Naive thymus-derived CD4-positive, alpha-beta T cell (primary cell): Measurements from ENCODE around the gene PNPLA5. TPM values are rescaled to one million over a fixed set of nuclear protein-coding genes. Genes with fewer than 3 reads are reported as not detected.
"Not testable (repeated sequence)": the region's sequence is repeated elsewhere in the genome, so short reads cannot be mapped to it uniquely, and the experiment has no call there.

Source experiments
- ATAC-seq: fragments of 150-1000 bp; cut with Tn5 transposase; 2 replicates; pipeline ENCODE4 v1.10.0; 2021; ENCODE audit warnings: mild to moderate bottlenecking, moderate library complexity
- CTCF ChIA-PET: fragments of 350-600 bp; sonication (Branson Sonifier 250); formaldehyde crosslinking; loops from one replicate; lab custom pipeline; 2021; ENCODE audit warnings: antibody characterized with exemption; lab: Charles Lee
- POLR2A ChIA-PET: fragments of 350-600 bp; sonication (Branson Sonifier 250); formaldehyde crosslinking; loops from one replicate; lab custom pipeline; 2021; ENCODE audit warnings: antibody characterized with exemption, inconsistent platforms; lab: Charles Lee
- DNase-seq, 9 donors: peaks; one replicate each; pipeline versions ENCODE4 v3.0.0 to v3.0.0-alpha.2; 2020 to 2022; ENCODE audit warnings: mixed read lengths in 1 of 9
- H3K27ac ChIP-seq: one replicate; pipeline ENCODE4 v1.7.0; 2013; ENCODE audit warnings: mild to moderate bottlenecking, low read depth, low read length, moderate library complexity
- H3K27me3 ChIP-seq, 2 donors: one replicate each; pipeline ENCODE4 v1.7.0; 2013; ENCODE audit warnings: low read length in 2 of 2, mild to moderate bottlenecking in 2 of 2, moderate library complexity in 2 of 2; ENCODE audit not compliant: control insufficient read depth in 2 of 2, insufficient read depth in 2 of 2
- H3K36me3 ChIP-seq, 3 experiments: 1 replicate in 2 of 3; 2 replicates in 1 of 3; pipeline ENCODE4 v1.7.0; 2013; ENCODE audit warnings: low read length in 3 of 3, mild to moderate bottlenecking in 3 of 3, moderate library complexity in 1 of 3; ENCODE audit not compliant: insufficient read depth in 3 of 3, control insufficient read depth in 2 of 3
- H3K4me1 ChIP-seq, 2 donors: one replicate each; pipeline ENCODE4 v1.7.0; 2013; ENCODE audit warnings: low read length in 2 of 2, mild to moderate bottlenecking in 2 of 2, moderate library complexity in 1 of 2; ENCODE audit not compliant: control insufficient read depth in 2 of 2, insufficient read depth in 2 of 2
- H3K4me3 ChIP-seq: 2 replicates; pipeline ENCODE4 v1.7.0; 2013; ENCODE audit warnings: mild to moderate bottlenecking, low read length
- H3K9me3 ChIP-seq, 3 experiments: 1 replicate in 2 of 3; 2 replicates in 1 of 3; pipeline ENCODE4 v1.7.0; 2013; ENCODE audit warnings: low read length in 3 of 3; ENCODE audit not compliant: control insufficient read depth in 2 of 3
- H3K27ac Mint-ChIP-seq, 9 donors: one replicate each; pipeline ENCODE4 v1.8.0; 2020 to 2022; ENCODE audit warnings: mixed read lengths in 9 of 9, mild to moderate bottlenecking in 8 of 9, moderate library complexity in 5 of 9, inconsistent platforms in 2 of 9
- H3K27me3 Mint-ChIP-seq, 5 donors: one replicate each; pipeline ENCODE4 v1.8.0; 2021 to 2022; ENCODE audit warnings: mixed read lengths in 5 of 5, mild to moderate bottlenecking in 1 of 5
- H3K36me3 Mint-ChIP-seq, 5 donors: one replicate each; pipeline ENCODE4 v1.8.0; 2020 to 2022; ENCODE audit warnings: mixed read lengths in 5 of 5, mild to moderate bottlenecking in 3 of 5, inconsistent platforms in 1 of 5
- H3K4me1 Mint-ChIP-seq, 7 donors: one replicate each; pipeline ENCODE4 v1.8.0; 2020 to 2022; ENCODE audit warnings: mixed read lengths in 7 of 7, mild to moderate bottlenecking in 3 of 7, inconsistent platforms in 1 of 7
- H3K4me3 Mint-ChIP-seq, 10 donors: one replicate each; pipeline ENCODE4 v1.8.0; 2020 to 2022; ENCODE audit warnings: mild to moderate bottlenecking in 10 of 10, mixed read lengths in 10 of 10, moderate library complexity in 6 of 10, inconsistent platforms in 2 of 10
- H3K9me3 Mint-ChIP-seq, 11 donors: one replicate each; pipeline ENCODE4 v1.8.0; 2020 to 2022; ENCODE audit warnings: mixed read lengths in 11 of 11, mild to moderate bottlenecking in 4 of 11, inconsistent platforms in 1 of 11, moderate library complexity in 1 of 11
- intact Hi-C, 2 donors: fragments of 100-400 bp; cut with micrococcal nuclease; formaldehyde crosslinking; loops; one replicate each; pipeline ENCODE4 v1.15.1; 2023
- polyA plus RNA-seq, 2 donors: library from polyadenylated mRNA; unstranded; fragments of 300-500 nt; fragmentation: Illumina TruSeq; gene quantifications; one replicate each; pipeline ENCODE4 v1.2.3, GENCODE V29; 2021
- total RNA-seq, 6 experiments: library from RNA in 5 of 6; stranded (reverse) in 5 of 6; gene quantifications; 1 replicate in 5 of 6; 2 replicates in 1 of 6; pipeline ENCODE4 v1.2.3 and lab custom pipeline; 2021 to 2026

Gene PNPLA5
- total and polyA plus RNA-seq, 7 experiments from 2014 or later = not detected

DNA sequence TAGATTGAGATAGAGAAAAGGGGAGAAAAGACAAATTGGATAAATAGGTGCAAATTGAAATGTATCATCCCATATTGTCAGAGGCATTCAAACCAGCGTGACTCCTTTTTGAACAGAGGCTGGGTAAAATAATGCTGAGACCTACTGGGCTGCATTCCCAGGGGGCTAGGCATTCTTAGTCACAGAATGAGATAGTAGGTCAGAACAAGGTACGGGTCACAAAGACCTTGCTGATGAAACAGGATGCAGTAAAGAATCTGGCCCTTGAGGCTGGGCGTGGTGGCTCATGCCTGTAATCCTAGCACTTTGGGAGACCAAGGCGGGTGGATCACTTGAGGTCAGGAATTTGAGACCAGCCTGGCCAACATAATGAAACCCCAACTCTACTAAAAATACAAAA is 22.8 kb downstream of the PNPLA5 start:
- H3K36me3 ChIP-seq, H3K27ac ChIP-seq, CTCF ChIA-PET, intact Hi-C loops, H3K9me3 ChIP-seq, H3K4me1 Mint-ChIP-seq, H3K4me1 ChIP-seq, H3K36me3 Mint-ChIP-seq, H3K4me3 Mint-ChIP-seq, ATAC-seq, H3K4me3 ChIP-seq, H3K27ac Mint-ChIP-seq, H3K27me3 ChIP-seq, DNase-seq: not testable (repeated sequence)
- Mint-ChIP-seq H3K9me3 (peaks cover 0 to 24% (median 8%) of the 10 kb centered on the region in 11 donors), H3K27me3 (peaks cover 8 to 52% (median 42%) of the 10 kb centered on the region in 5 donors)
- POLR2A ChIA-PET = interaction anchor here (0.6 kb wide), 1 partner anchor 253 kb away, joined by 3 read pairs; no protein-coding TSS in a partner anchor

DNA sequence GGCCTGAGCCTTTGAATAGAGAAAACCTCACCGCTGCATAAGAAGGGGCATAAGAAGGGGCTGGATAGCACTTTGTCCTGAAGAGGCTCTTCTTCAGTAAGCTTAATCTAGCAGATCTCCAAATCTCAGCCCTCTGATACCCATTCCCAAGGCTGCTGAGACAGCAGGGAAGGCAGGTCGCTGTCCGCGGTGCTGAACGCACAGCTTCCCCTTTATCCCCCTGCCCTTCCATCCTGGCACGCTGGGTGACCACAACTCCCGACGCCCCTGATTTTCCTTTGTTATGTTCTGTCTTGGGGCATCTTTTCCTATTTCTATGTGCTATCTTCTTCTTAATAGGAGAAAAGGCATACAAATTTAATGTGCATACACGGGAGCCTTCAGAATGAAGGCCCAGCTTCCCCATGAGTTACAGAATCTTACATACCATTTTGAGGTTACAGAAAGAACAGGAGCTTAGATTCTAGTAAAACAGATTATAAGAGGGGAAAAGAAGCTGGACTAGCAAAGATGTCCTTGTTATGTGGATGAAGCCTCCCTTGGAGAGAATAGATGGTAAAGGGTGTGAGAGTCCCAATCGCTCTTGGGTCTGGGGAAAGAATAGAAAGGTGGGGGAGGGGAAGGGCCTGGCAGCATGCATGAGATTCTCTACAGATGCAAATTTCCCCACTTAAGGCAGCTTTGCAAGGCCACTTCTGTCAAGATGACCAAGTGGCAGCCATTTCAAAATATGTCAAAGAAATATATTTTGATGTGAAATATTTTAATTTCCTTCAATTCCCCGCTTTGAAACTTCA is 23.8 kb downstream of the PNPLA5 start:
- Histone ChIP-seq H3K36me3 (no peaks in the 10 kb centered on the region), H3K4me1 (no peaks in the 10 kb centered on the region), H3K9me3 (no peaks in the 10 kb centered on the region), H3K27me3 (no peaks in the 10 kb centered on the region), H3K4me3 (no peak overlapping the region), H3K27ac (no peak overlapping the region)
- H3K9me3 Mint-ChIP-seq = peaks cover 0 to 24% (median 8%) of the 10 kb centered on the region in 11 donors
- H3K4me3 Mint-ChIP-seq = no peak overlapping the region
- peaks cover 0 to 4% (median 0%) of the 10 kb centered on the region in 5 donors for H3K36me3 Mint-ChIP-seq
- peaks cover 17 to 56% (median 43%) of the 10 kb centered on the region in 5 donors for H3K27me3 Mint-ChIP-seq
- POLR2A ChIA-PET = no interaction called here
- DNase-seq (peak in 3 of 9 donors; percentile 5 to 36 (median 12)), ATAC-seq (no peak)
- intact Hi-C loops = no loop called here
- peaks cover 0 to under 1% (median 0%) of the 10 kb centered on the region in 7 donors for H3K4me1 Mint-ChIP-seq
- no peak overlapping the region for H3K27ac Mint-ChIP-seq
- CTCF ChIA-PET = no interaction called here

DNA sequence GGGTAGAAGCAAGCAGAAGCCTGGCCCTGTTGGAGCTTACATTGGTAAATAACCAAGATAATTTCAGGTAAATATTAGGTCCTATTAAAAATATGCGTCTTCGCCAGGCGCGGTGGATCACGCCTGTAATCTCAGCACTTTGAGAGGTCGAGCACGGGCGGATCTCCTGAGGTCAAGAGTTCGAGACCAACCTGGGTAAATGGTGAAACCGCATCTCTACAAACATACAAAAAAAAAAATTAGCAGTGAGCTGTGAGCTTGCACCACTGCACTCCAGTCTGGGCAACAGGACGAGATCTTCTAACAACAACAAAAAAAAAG is 29.0 kb downstream of the PNPLA5 start:
- H3K9me3 ChIP-seq = no peaks in the 10 kb centered on the region
- intact Hi-C loops = no loop called here
- H3K27me3 ChIP-seq = no peaks in the 10 kb centered on the region
- Mint-ChIP-seq H3K27ac (no peak overlapping the region), H3K9me3 (peaks cover 0 to 9% (median under 1%) of the 10 kb centered on the region in 11 donors), H3K36me3 (peaks cover 0 to under 1% (median 0%) of the 10 kb centered on the region in 5 donors), H3K4me3 (peak overlapping the region in 9 of 10 donors; percentile 53 to 78 (median 64)), H3K27me3 (peaks cover 45 to 78% (median 67%) of the 10 kb centered on the region in 5 donors), H3K4me1 (peaks cover 0 to 10% (median 2%) of the 10 kb centered on the region in 7 donors)
- no peak overlapping the region for H3K4me3 ChIP-seq
- ATAC-seq (no peak), DNase-seq (no peak)
- CTCF ChIA-PET = no interaction called here
- no peaks in the 10 kb centered on the region for H3K36me3 ChIP-seq
- no peaks in the 10 kb centered on the region for H3K4me1 ChIP-seq
- POLR2A ChIA-PET = no interaction called here
- H3K27ac ChIP-seq = no peak overlapping the region

DNA sequence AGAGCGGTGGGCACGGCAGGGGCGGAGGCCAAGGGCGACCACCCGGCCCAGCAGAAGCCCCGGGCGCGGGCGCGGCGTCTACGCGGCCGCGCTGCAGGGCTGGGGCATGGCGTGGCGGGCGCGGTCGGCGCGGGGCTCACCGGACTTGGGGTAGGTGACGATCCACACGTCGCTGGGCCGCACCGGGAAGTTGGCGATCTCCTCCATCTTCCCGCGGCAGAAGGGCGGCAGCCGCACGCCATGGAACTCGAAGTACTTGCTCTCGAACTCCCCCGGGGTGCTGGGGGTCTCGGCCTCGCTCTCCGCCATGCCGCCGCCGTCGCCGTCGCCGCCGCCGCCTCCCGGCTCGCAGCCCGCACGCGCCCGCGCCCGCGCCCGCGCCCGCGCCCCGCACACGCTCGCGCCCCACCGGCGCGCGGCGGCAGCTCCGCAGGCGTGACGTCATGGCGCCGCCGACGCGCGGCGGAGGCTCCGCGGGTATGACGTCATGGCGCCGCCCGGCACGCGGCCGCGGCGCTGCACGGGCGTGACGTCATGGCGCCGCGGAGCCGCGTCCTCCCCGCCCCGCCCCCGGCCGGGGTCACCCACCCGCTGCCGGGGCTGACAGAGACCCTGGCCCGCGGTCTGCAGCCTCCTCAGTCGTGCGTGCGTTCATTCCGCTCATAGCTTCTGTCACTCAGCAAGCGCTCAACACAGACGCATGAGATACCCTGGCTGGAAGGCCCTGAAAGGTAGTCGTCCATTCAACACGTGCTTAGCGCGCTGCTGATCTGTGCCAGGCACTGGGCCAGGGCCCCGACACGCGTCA is 29.5 kb downstream of the PNPLA5 start, which contains the start of gene SULT4A1:
SULT4A1 (minus strand) TSS at position 440 of the 808 bp plus-strand sequence; CDS start at position 309, 131 bp downstream.
- Histone ChIP-seq H3K27me3 (no peaks in the 10 kb centered on the region), H3K36me3 (no peaks in the 10 kb centered on the region), H3K27ac (no peak within 1 kb of the TSS), H3K9me3 (no peaks in the 10 kb centered on the region), H3K4me3 (no peak within 1 kb of the TSS), H3K4me1 (no peaks in the 10 kb centered on the region)
- H3K4me3 Mint-ChIP-seq = peak within 1 kb of the TSS in 9 of 10 donors; percentile 53 to 78 (median 64)
- H3K9me3 Mint-ChIP-seq = peaks cover 0 to 13% (median 2%) of the 10 kb centered on the region in 11 donors
- ATAC-seq (no peak), DNase-seq (no peak)
- no peak within 1 kb of the TSS for H3K27ac Mint-ChIP-seq
- peaks cover 0 to 10% (median 2%) of the 10 kb centered on the region in 7 donors for H3K4me1 Mint-ChIP-seq
- peaks cover 45 to 83% (median 67%) of the 10 kb centered on the region in 5 donors for H3K27me3 Mint-ChIP-seq
- POLR2A ChIA-PET = no interaction called here
- intact Hi-C loops = no loop called here
- no peaks in the 10 kb centered on the region for H3K36me3 Mint-ChIP-seq
- CTCF ChIA-PET = no interaction called here

DNA sequence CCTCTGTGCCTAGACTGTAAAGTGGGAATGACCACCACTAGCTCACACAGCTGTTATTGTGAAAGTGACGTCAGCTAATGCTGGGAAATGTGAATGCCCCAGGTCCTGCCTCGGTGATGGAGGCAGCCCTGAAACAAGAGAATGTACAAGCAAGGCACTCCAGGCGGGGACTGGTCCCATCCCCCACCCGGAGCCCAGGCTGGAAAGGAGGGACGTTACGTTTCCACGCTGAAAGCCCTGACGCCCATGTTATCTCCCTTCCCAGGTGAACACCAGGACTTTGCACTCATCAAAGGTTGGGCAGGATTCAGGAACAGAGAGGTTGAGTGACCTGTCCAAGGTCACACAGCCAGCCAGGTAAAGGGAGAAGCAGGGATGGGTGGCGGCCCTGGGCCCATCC is 30.3 kb downstream of the PNPLA5 start:
- H3K27me3 ChIP-seq = no peaks in the 10 kb centered on the region
- ChIA-PET CTCF (no interaction called here), POLR2A (no interaction called here)
- ATAC-seq = no peak
- Mint-ChIP-seq H3K27ac (no peak overlapping the region), H3K27me3 (peaks cover 45 to 90% (median 72%) of the 10 kb centered on the region in 5 donors), H3K36me3 (peaks cover 0 to 5% (median 3%) of the 10 kb centered on the region in 5 donors), H3K4me3 (peak overlapping the region in 8 of 10 donors; percentile 26 to 77 (median 46)), H3K9me3 (peaks cover 0 to 21% (median 7%) of the 10 kb centered on the region in 11 donors), H3K4me1 (peaks cover 0 to 10% (median 2%) of the 10 kb centered on the region in 7 donors)
- no peak overlapping the region for H3K4me3 ChIP-seq
- intact Hi-C loops = no loop called here
- no peak overlapping the region for H3K27ac ChIP-seq
- no peak for DNase-seq
- H3K9me3 ChIP-seq = peaks cover 0 to 4% (median 0%) of the 10 kb centered on the region in 3 experiments
- H3K4me1 ChIP-seq = no peaks in the 10 kb centered on the region
- H3K36me3 ChIP-seq = no peaks in the 10 kb centered on the region

DNA sequence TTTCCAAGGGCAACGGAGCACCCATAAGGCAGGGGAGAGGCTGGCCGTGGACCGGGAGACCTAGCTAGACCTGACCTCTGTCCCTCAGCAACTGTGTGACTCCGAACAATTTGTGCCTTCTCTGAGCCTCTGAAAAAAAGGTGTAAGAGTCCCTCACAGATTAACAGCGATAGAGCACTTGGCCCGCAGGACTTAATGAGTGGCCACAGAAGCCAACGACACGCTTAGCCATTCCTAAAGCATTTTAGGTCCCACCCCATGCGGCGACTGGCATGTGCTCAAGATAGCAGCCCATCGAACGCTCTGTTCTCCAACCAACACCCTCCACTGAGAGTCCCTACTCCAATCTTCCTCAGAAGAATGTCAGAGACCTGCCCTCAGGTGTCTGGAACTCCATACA is 31.0 kb downstream of the PNPLA5 start:
- Histone ChIP-seq H3K36me3 (no peaks in the 10 kb centered on the region), H3K4me3 (no peak overlapping the region), H3K27ac (no peak overlapping the region), H3K4me1 (no peaks in the 10 kb centered on the region), H3K27me3 (no peaks in the 10 kb centered on the region), H3K9me3 (peaks cover 0 to 6% (median 0%) of the 10 kb centered on the region in 3 experiments)
- DNase-seq (no peak), ATAC-seq (no peak)
- Mint-ChIP-seq H3K27ac (no peak overlapping the region), H3K4me1 (peaks cover 0 to 10% (median 2%) of the 10 kb centered on the region in 7 donors), H3K36me3 (peaks cover 0 to 8% (median 3%) of the 10 kb centered on the region in 5 donors), H3K4me3 (peak overlapping the region in 4 of 10 donors; percentile 26 to 72 (median 53)), H3K9me3 (peaks cover 0 to 25% (median 10%) of the 10 kb centered on the region in 11 donors), H3K27me3 (peaks cover 45 to 91% (median 67%) of the 10 kb centered on the region in 5 donors)
- intact Hi-C loops = no loop called here
- CTCF ChIA-PET = no interaction called here
- POLR2A ChIA-PET = no interaction called here
